DOHH2 (cell line): Measurements from ENCODE around the gene CDKN2C.
"Not testable (repeated sequence)": the region's sequence is repeated elsewhere in the genome, so short reads cannot be mapped to it uniquely, and the experiment has no call there.

Experiments used
- H3F3A ChIP-seq: fragments of 200-600 bp; sonication (generic), shearing (Covaris generic); 2 replicates; pipeline ENCODE4 v1.6.0; 2016; ENCODE audit warnings: antibody characterized with exemption, mild to moderate bottlenecking; ENCODE audit not compliant: control insufficient read depth, insufficient read depth
- H3K27ac ChIP-seq: fragments of 200-600 bp; sonication (generic); 2 replicates; pipeline ENCODE4 v1.5.1; 2014; ENCODE audit warnings: low read depth, mild to moderate bottlenecking, low read length, moderate library complexity
- H3K27me3 ChIP-seq: fragments of 200-600 bp; sonication (generic); 2 replicates; pipeline ENCODE4 v1.6.1; 2014; ENCODE audit warnings: mild to moderate bottlenecking, low read length, mixed read lengths; ENCODE audit not compliant: control insufficient read depth
- H3K36me3 ChIP-seq: fragments of 200-600 bp; sonication (generic); 2 replicates; pipeline ENCODE4 v1.6.1; 2014; ENCODE audit warnings: mild to moderate bottlenecking, low read length, moderate library complexity, mixed read lengths; ENCODE audit not compliant: control insufficient read depth
- H3K4me1 ChIP-seq: fragments of 200-600 bp; sonication (generic); 2 replicates; pipeline ENCODE4 v1.6.1; 2014; ENCODE audit warnings: mild to moderate bottlenecking, low read length, mixed read lengths; ENCODE audit not compliant: control insufficient read depth
- H3K4me2 ChIP-seq: fragments of 200-600 bp; sonication (generic); 2 replicates; pipeline ENCODE4 v1.6.0; 2014; ENCODE audit warnings: mild to moderate bottlenecking, low read length, moderate library complexity
- H3K4me3 ChIP-seq: fragments of 200-600 bp; sonication (generic); 2 replicates; pipeline ENCODE4 v1.5.1; 2014; ENCODE audit warnings: mild to moderate bottlenecking, low read length, mixed read lengths
- H3K79me2 ChIP-seq: fragments of 200-600 bp; sonication (generic); 2 replicates; pipeline ENCODE4 v1.6.1; 2014; ENCODE audit warnings: mild to moderate bottlenecking, low read length, mixed read lengths; ENCODE audit not compliant: control insufficient read depth
- H3K9me2 ChIP-seq: fragments of 200-600 bp; sonication (generic); replicated peaks from 2 replicates; pipeline ENCODE4 v1.6.1; 2014; ENCODE audit warnings: mild to moderate bottlenecking, low read length, mixed read lengths; ENCODE audit not compliant: control insufficient read depth
- H3K9me3 ChIP-seq: fragments of 200-600 bp; sonication (generic); 2 replicates; pipeline ENCODE4 v1.6.1; 2014; ENCODE audit warnings: antibody characterized with exemption, low read length, mixed read lengths; ENCODE audit not compliant: control insufficient read depth, insufficient read depth
- H4K20me1 ChIP-seq: fragments of 200-600 bp; sonication (generic); 2 replicates; pipeline ENCODE4 v1.6.0; 2014; ENCODE audit warnings: low read depth, mild to moderate bottlenecking, antibody characterized with exemption, low read length, moderate library complexity; ENCODE audit not compliant: control insufficient read depth, insufficient read depth
- EZH2phosphoT487 ChIP-seq: fragments of 200-600 bp; sonication (generic); IDR thresholded peaks from 2 replicates; pipeline ENCODE4 v1.6.1; 2017; ENCODE audit warnings: borderline replicate concordance, mild to moderate bottlenecking, antibody characterized with exemption, low read length, moderate library complexity, mixed read lengths
- TF ChIP-seq, protein P1 (sequence below): fragments of 200-600 bp; sonication (generic); IDR thresholded peaks from one replicate; pipeline ENCODE4 v1.5.1; 2014; ENCODE audit warnings: antibody characterized with exemption, mild to moderate bottlenecking, low read depth, low read length; ENCODE audit not compliant: poor library complexity, severe bottlenecking

CDKN2C gene

DNA sequence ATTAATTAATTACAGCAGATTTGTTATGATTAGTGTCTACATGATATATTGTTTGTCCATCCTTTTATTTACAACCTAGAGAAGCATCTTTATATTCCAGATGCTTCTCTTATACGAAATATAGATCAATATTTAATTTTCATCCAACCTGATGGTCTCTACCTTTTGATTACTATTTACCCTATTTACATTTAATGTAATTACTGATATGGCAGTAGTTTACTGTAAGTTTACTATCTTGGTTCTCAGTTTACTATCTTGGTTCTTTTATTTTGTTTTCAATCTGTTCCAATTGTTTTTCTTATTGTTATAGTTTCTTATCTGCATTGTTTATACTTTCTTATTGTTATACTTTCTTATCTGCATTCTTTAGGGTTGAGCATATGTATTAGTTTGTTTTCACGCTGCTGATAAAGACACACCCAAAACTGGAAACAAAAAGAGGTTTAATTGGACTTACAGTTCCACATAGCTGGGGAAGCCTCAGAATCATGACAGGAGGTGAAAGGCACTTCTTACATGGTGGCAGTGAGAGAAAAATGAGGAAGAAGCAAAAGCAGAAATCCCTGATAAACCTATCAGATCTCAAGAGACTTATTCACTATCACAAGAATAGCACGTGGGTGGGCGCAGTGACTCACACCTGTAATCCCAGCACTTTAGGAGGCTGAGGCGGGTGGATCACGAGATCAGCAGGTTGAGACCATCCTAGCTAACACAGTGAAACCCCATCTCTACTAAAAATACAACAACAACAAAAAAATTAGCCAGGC is 38.9 kb upstream of the CDKN2C start:
- H3K27me3 ChIP-seq = no peaks in the 10 kb centered on the region
- H4K20me1 ChIP-seq = peaks cover 7% of the 10 kb centered on the region; the same call in 1 of the 2 replicates
- no peak overlapping the region for H3K27ac ChIP-seq
- H3K4me3 ChIP-seq = no peak overlapping the region
- no peak overlapping the region; the same call in 1 of the 2 replicates for H3K4me2 ChIP-seq
- H3K9me2 ChIP-seq = no peaks in the 10 kb centered on the region
- peaks cover 20% of the 10 kb centered on the region for H3K4me1 ChIP-seq
- TF ChIP-seq EZH2phosphoT487 = no peak
- H3K79me2 ChIP-seq = peaks cover 97% of the 10 kb centered on the region
- peaks cover 19% of the 10 kb centered on the region for H3F3A ChIP-seq
- peaks cover 18% of the 10 kb centered on the region for H3K36me3 ChIP-seq
- H3K9me3 ChIP-seq = no peaks in the 10 kb centered on the region; the same call in 1 of the 2 replicates

GRCh38 chr1:50932043-50932442 is 38.0 kb upstream of the CDKN2C start:
- Histone ChIP-seq H3K36me3 (peaks cover 12% of the 10 kb centered on the region), H3K4me1 (peaks cover 26% of the 10 kb centered on the region), H3F3A (peaks cover 19% of the 10 kb centered on the region), H3K79me2 (peaks cover 97% of the 10 kb centered on the region)
- not testable (repeated sequence) for H3K27ac ChIP-seq, H3K4me3 ChIP-seq, H3K27me3 ChIP-seq, H3K9me3 ChIP-seq, H3K9me2 ChIP-seq, H4K20me1 ChIP-seq, H3K4me2 ChIP-seq

GRCh38 chr1:50933770-50934169 is 36.3 kb upstream of the CDKN2C start:
- H3K4me3 ChIP-seq, H3K9me3 ChIP-seq, H3K27ac ChIP-seq, H3K4me2 ChIP-seq, H4K20me1 ChIP-seq, H3K27me3 ChIP-seq, H3K9me2 ChIP-seq, H3K36me3 ChIP-seq: not testable (repeated sequence)
- Histone ChIP-seq H3F3A (peaks cover 19% of the 10 kb centered on the region), H3K4me1 (peaks cover 26% of the 10 kb centered on the region), H3K79me2 (peaks cover 97% of the 10 kb centered on the region)

GRCh38 chr1:50934838-50935237 is 35.2 kb upstream of the CDKN2C start:
- H3K9me2 ChIP-seq = no peaks in the 10 kb centered on the region
- peaks cover 4% of the 10 kb centered on the region for H3K36me3 ChIP-seq
- peaks cover 98% of the 10 kb centered on the region for H3K79me2 ChIP-seq
- H3K4me3 ChIP-seq = no peak overlapping the region
- H3K4me1 ChIP-seq = peaks cover 26% of the 10 kb centered on the region
- no peak overlapping the region for H3K27ac ChIP-seq
- TF ChIP-seq, protein P1, sequence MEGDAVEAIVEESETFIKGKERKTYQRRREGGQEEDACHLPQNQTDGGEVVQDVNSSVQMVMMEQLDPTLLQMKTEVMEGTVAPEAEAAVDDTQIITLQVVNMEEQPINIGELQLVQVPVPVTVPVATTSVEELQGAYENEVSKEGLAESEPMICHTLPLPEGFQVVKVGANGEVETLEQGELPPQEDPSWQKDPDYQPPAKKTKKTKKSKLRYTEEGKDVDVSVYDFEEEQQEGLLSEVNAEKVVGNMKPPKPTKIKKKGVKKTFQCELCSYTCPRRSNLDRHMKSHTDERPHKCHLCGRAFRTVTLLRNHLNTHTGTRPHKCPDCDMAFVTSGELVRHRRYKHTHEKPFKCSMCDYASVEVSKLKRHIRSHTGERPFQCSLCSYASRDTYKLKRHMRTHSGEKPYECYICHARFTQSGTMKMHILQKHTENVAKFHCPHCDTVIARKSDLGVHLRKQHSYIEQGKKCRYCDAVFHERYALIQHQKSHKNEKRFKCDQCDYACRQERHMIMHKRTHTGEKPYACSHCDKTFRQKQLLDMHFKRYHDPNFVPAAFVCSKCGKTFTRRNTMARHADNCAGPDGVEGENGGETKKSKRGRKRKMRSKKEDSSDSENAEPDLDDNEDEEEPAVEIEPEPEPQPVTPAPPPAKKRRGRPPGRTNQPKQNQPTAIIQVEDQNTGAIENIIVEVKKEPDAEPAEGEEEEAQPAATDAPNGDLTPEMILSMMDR = no peak
- TF ChIP-seq EZH2phosphoT487 = no peak
- peaks cover 15% of the 10 kb centered on the region for H3F3A ChIP-seq
- peaks cover 6% of the 10 kb centered on the region; the same call in 1 of the 2 replicates for H4K20me1 ChIP-seq
- no peak overlapping the region for H3K4me2 ChIP-seq
- H3K9me3 ChIP-seq = no peaks in the 10 kb centered on the region
- H3K27me3 ChIP-seq = no peaks in the 10 kb centered on the region

DNA sequence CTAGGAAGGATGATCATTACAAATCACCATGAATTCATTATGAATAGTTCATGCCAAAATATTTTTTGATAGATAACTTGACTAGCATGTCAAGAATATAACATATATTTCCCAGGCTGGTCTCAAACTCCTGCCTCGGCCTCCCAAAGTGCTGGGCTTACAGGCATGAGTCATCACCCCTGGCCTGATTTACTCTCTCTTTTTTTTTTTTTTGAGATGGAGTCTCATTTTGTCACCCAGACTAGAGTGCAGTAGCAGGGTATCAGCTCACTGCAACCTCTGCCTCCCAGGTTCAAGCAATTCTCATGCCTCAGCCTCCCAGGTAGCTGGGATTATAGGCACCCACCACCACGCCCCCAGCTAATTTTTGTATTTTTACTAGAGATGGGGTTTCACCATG is 34.8 kb upstream of the CDKN2C start:
- H3K27me3 ChIP-seq, H3K4me3 ChIP-seq, H3K4me2 ChIP-seq, H3K9me3 ChIP-seq, H4K20me1 ChIP-seq, H3K9me2 ChIP-seq, H3K27ac ChIP-seq, H3K36me3 ChIP-seq: not testable (repeated sequence)
- Histone ChIP-seq H3K4me1 (peaks cover 22% of the 10 kb centered on the region), H3F3A (peaks cover 10% of the 10 kb centered on the region), H3K79me2 (peaks cover 98% of the 10 kb centered on the region)
